ENCODE measurements around the gene ATXN7L3. TPM values are rescaled to one million over a fixed set of nuclear protein-coding genes. Genes with fewer than 3 reads are reported as not detected.
A peak's percentile ranks its signal among the peaks of the same experiment; 100 is the strongest.

The ATXN7L3 gene
- total RNA-seq, 1 experiment from 2014 or later = 93.1 TPM

GRCh38 chr17:44200478-44201155 is 933 bp upstream of the ATXN7L3 start:
- Mint-ChIP-seq H3K27ac (ENCODE audit: unreplicated experiment) (peak overlapping the region; percentile 90), H3K4me1 (ENCODE audit: low read depth, unreplicated experiment) (peaks cover 42% of the 10 kb centered on the region), H3K4me3 (ENCODE audit: low read depth, unreplicated experiment) (peak overlapping the region; percentile 90), H3K9me3 (ENCODE audit: low read depth, unreplicated experiment) (no peaks in the 10 kb centered on the region), H3K36me3 (ENCODE audit: insufficient read depth, unreplicated experiment) (peaks cover 58% of the 10 kb centered on the region), H3K27me3 (ENCODE audit: unreplicated experiment) (no peaks in the 10 kb centered on the region)
- TSS peak; percentile 65 for BruUV-seq (replicated peaks)
- CTCF ChIA-PET = interaction anchor here (0.6 kb wide), 2 partner anchors 63 to 575 kb away, joined by 3 to 6 read pairs; no protein-coding TSS in a partner anchor
- no peak for TF ChIP-seq CTCF (IDR thresholded peaks at IDR 0.05; ENCODE audit: unreplicated experiment)
- DNase-seq = no peak
- intact Hi-C loops (cut with micrococcal nuclease; ENCODE audit: unreplicated experiment) = loop anchor here (1.0 to 5.0 kb wide), 2 partner anchors 22 to 147 kb away; partner anchors contain the start of gene GRN

DNA sequence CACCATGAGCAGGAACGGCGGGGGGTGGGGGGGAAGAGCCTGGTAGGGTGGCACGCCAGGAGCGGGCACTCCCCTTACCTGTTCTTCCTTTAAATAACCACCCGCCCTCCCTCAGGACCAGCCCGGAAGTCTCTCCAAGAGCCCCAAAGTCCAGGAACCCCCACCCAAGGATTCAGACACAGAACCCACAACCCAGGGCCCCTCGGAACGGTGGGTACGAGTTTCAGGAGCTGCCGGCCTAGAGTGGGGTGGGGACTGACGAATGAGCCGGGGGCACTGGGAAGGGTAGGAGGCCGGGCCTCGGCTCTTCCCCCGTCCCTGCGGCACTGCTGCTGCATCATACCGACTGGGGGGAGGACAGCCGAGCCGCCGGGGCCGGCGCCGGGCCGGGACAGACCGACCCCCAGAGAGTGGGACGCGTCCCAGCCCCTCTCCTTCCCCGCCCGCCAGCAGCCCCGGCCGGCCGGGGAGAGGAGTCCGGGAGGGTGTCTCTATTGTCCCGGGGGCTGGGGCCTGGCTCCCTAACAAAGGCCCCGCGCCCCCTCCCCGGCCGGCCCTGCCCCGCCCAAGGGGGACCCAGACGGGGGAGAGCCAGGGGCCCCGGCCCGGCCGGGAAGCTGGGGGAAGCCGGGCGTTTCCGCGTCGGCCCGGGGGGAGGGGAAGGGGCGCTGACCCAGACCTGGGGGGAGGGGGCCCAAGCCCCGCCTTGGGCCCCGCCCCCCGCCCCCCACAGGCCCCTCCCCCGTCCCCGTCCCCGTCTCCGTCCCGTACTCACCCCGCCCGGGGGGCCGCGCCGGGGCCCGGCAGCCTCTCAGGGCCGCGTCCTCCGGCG is 747 bp downstream of the ATXN7L3 start:
- Mint-ChIP-seq H3K27me3 (ENCODE audit: unreplicated experiment) (no peaks in the 10 kb centered on the region), H3K36me3 (ENCODE audit: insufficient read depth, unreplicated experiment) (peaks cover 69% of the 10 kb centered on the region), H3K4me3 (ENCODE audit: low read depth, unreplicated experiment) (peak overlapping the region; percentile 90), H3K27ac (ENCODE audit: unreplicated experiment) (peak overlapping the region; percentile 67), H3K9me3 (ENCODE audit: low read depth, unreplicated experiment) (no peaks in the 10 kb centered on the region), H3K4me1 (ENCODE audit: low read depth, unreplicated experiment) (peaks cover 36% of the 10 kb centered on the region)
- BruUV-seq (replicated peaks) = no TSS peak
- intact Hi-C loops (cut with micrococcal nuclease; ENCODE audit: unreplicated experiment) = loop anchor here (2.0 kb wide), 1 partner anchor 132 kb away; no protein-coding TSS in a partner anchor
- CTCF ChIA-PET = interaction anchor here (0.6 to 1.9 kb wide), 5 partner anchors 12 to 237 kb away, joined by 3 to 10 read pairs (median 4); partner anchors contain the start of genes GRN and TMUB2
- DNase-seq = peak; percentile 75
- no peak for TF ChIP-seq CTCF (IDR thresholded peaks at IDR 0.05; ENCODE audit: unreplicated experiment)

DNA sequence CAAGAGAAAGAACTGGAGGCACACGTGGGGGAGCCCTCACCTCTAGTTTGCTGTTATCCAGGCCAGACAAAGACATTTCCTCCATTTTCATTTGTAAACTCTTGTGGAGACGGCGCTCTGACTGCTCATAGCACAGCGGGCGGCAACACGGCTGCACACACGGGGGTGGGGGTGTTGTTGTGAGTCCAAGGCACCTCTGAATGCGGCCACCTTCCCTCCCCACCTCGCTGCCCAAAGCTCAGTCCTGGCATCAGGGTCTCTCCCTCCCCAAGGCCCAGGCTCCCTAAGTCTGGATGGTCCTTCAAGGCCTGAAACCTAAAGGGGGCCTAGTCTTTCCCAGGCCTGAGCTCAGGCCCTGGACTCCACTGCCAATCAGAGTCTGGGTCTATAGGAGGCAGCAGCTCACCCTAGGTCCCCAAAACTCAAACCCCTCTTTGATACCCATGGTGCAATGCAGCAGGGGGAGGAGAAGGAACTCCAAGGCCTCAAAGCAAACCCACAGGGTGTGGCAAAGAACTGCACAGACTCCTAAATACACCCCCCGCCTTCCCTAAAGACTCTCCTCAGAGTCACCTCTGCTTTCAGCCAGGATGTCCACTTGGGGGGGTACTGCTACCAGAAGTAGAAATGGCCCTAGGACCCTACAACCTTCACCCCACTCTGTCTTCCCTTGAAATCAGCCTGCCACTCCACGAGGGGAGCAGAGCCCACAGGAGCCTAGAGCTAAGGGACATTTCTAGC is 1.5 kb downstream of the ATXN7L3 start:
- Mint-ChIP-seq H3K36me3 (ENCODE audit: insufficient read depth, unreplicated experiment) (peaks cover 75% of the 10 kb centered on the region), H3K4me3 (ENCODE audit: low read depth, unreplicated experiment) (peak overlapping the region; percentile 90), H3K9me3 (ENCODE audit: low read depth, unreplicated experiment) (no peaks in the 10 kb centered on the region), H3K27ac (ENCODE audit: unreplicated experiment) (peak overlapping the region; percentile 67), H3K27me3 (ENCODE audit: unreplicated experiment) (no peaks in the 10 kb centered on the region), H3K4me1 (ENCODE audit: low read depth, unreplicated experiment) (peaks cover 28% of the 10 kb centered on the region)
- CTCF ChIA-PET = interaction anchor here (0.6 to 1.9 kb wide), 4 partner anchors 132 to 237 kb away, joined by 3 to 10 read pairs (median 4); partner anchors contain the start of gene GRN
- no TSS peak for BruUV-seq (replicated peaks)
- peak; percentile 56 for DNase-seq
- intact Hi-C loops (cut with micrococcal nuclease; ENCODE audit: unreplicated experiment) = loop anchor here (2.0 kb wide), 1 partner anchor 133 kb away; no protein-coding TSS in a partner anchor
- no peak for TF ChIP-seq CTCF (IDR thresholded peaks at IDR 0.05; ENCODE audit: unreplicated experiment)

- Mint-ChIP-seq H3K9me3 (ENCODE audit: low read depth, unreplicated experiment) (no peaks in the 10 kb centered on the region), H3K4me1 (ENCODE audit: low read depth, unreplicated experiment) (peaks cover 27% of the 10 kb centered on the region), H3K36me3 (ENCODE audit: insufficient read depth, unreplicated experiment) (peaks cover 84% of the 10 kb centered on the region), H3K27ac (ENCODE audit: unreplicated experiment) (no peak overlapping the region), H3K27me3 (ENCODE audit: unreplicated experiment) (no peaks in the 10 kb centered on the region), H3K4me3 (ENCODE audit: low read depth, unreplicated experiment) (no peak overlapping the region)
- CTCF ChIA-PET = no interaction called here
- intact Hi-C loops (cut with micrococcal nuclease; ENCODE audit: unreplicated experiment) = no loop called here
- no peak for DNase-seq
- TF ChIP-seq CTCF (IDR thresholded peaks at IDR 0.05; ENCODE audit: unreplicated experiment) = no peak
- BruUV-seq (replicated peaks) = no TSS peak
Observed at GRCh38 chr17:44197107-44197506, 2.6 kb downstream of the ATXN7L3 start.

Measured in Calu3 (cell line).